Stimulated activated naive CD8-positive, alpha-beta T cell treated with anti-CD3 and anti-CD28 coated beads, Interleukin-15, Interleukin-2, amounts not matched to agents 100 ng/mL and 50 ng/mL, for 24 hours (primary cell): Measurements from ENCODE around the gene NPPA.

Experiments
- H3K27ac Mint-ChIP-seq: one replicate; pipeline ENCODE4 v1.8.0; 2021; ENCODE audit warnings: mild to moderate bottlenecking, mixed read lengths
- H3K27me3 Mint-ChIP-seq: one replicate; pipeline ENCODE4 v1.8.0; 2021; ENCODE audit warnings: mixed read lengths
- H3K36me3 Mint-ChIP-seq: one replicate; pipeline ENCODE4 v1.8.0; 2021; ENCODE audit warnings: low read depth, mixed read lengths
- H3K4me1 Mint-ChIP-seq: one replicate; pipeline ENCODE4 v1.8.0; 2021; ENCODE audit warnings: low read depth, mixed read lengths
- H3K4me3 Mint-ChIP-seq: one replicate; pipeline ENCODE4 v1.8.0; 2021; ENCODE audit warnings: mild to moderate bottlenecking, mixed read lengths
- H3K9me3 Mint-ChIP-seq: one replicate; pipeline ENCODE4 v1.8.0; 2021; ENCODE audit warnings: mixed read lengths

Gene NPPA

DNA sequence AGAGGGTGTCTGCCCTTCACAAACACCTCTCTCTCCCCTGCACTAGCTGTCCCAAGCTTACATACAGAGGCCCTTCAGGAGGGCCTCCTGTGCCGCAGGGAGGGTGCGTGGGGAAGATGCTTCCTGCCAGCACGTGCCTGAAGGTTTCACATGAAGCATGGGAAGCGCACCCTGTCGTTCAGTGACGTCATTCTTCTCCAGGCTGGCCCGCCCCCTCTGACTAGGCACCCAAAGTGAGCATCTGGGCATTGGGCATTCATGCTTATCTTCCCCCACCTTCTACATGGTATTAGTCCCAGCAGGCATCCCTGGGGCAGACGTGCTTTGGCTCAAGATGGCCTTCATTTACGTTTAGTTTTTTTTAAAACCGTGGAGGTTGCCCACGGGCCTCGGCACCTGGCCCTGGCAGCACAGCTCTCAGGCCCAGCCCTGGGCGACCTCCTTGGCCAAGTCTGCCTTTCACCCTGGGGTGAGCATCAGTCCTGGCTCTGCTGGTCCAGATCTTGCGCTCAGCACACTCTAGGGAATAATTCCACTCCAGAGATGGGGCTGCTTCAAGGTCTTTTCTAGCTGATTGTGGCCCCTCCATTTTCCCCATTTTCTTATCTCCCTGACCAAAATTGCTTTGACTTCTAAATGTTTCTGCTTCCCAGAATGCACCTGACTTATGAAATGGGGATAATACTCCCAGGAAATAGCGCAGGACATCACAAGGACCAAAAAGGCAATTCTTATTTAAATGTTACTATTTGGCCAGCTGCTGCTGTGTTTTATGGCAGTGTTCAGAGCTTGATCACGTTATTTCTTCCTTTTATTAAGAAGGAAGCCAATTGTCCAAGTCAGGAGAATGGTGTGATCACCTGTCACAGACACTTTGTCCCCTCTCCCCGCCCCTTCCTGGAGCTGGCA, 6.1 kb downstream of the NPPA start:
- Mint-ChIP-seq H3K27me3 (no peaks in the 10 kb centered on the region), H3K27ac (no peak overlapping the region), H3K4me1 (no peaks in the 10 kb centered on the region), H3K4me3 (no peak overlapping the region), H3K36me3 (peaks cover 39% of the 10 kb centered on the region), H3K9me3 (no peaks in the 10 kb centered on the region)

DNA sequence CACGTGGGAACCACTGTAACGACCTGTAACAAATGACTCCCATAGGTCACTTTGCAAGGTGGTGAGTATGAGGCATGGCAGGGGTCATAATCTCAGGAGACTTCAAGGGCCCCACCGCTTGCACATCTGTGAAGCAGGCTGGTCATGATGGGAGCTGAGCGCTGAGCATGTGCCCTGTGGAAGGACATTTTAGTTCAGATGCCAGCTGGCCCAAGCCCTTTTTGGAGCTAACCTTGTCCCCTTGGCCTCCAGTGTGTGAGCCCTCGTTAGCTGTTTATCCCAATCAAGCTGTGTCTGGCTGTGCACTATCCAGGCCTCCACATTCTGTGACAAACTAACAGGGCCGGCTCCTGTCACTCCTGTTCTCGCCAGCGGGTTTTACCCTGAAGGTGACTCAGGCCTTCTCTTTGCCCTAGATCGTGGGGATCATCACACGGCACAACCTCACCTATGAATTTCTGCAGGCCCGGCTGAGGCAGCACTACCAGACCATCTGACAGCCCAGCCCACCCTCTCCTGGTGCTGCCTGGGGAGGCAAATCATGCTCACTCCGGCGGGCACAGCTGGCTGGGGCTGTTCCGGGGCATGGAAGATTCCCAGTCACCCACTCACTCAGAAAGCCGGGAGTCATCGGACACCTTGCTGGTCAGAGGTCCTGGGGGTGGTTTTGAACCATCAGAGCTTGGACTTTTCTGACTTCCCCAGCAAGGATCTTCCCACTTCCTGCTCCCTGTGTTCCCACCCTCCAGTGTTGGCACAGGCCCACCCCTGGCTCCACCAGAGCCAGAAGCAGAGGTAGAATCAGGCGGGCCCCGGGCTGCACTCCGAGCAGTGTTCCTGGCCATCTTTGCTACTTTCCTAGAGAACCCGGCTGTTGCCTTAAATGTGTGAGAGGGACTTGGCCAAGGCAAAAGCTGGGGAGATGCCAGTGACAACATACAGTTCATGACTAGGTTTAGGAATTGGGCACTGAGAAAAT, 7.6 kb downstream of the NPPA start:
- Mint-ChIP-seq H3K27me3 (no peaks in the 10 kb centered on the region), H3K4me3 (no peak overlapping the region), H3K4me1 (no peaks in the 10 kb centered on the region), H3K27ac (no peak overlapping the region), H3K9me3 (no peaks in the 10 kb centered on the region), H3K36me3 (peaks cover 44% of the 10 kb centered on the region)

DNA sequence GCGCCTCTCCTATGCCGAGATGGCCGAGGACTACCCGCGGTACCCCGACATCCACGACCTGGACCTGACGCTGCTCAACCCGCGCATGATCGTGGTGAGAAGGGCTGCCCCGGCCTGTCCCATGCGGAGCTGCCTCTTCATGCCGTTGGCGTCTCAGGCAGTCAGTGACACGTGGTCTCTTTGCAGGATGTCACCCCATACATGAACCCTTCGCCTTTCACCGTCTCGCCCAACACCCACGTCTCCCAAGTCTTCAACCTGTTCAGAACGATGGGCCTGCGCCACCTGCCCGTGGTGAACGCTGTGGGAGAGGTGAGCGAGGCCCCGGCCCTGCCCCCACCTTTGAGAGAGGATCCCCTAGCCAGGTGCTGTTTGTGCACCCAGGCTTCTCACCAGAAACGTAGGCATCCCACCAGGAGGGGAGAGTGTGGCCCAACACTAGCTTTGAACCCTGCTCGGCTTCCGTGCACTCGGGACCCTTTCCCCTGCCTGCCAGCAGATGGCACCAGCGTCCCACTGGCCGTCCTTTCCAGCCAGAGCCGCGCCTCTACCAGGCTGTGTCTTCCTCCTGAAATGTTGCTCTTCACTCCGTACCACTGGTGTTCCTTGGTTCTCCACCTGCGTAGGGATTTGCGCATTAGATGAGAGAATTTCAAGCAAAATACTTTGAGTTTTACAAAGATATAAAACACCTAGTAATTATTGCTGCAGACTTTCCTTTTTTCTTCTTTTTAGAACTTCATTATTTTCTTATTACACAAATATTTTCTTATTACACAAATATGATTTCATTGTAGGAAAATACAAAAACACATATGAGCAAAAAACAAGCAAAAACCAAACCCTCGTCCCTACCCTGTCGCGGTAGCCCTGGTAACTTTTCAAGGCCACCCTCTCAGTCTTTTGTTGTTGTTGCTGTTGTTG, 9.0 kb downstream of the NPPA start:
- Mint-ChIP-seq H3K4me3 (no peak overlapping the region), H3K36me3 (peaks cover 39% of the 10 kb centered on the region)

DNA sequence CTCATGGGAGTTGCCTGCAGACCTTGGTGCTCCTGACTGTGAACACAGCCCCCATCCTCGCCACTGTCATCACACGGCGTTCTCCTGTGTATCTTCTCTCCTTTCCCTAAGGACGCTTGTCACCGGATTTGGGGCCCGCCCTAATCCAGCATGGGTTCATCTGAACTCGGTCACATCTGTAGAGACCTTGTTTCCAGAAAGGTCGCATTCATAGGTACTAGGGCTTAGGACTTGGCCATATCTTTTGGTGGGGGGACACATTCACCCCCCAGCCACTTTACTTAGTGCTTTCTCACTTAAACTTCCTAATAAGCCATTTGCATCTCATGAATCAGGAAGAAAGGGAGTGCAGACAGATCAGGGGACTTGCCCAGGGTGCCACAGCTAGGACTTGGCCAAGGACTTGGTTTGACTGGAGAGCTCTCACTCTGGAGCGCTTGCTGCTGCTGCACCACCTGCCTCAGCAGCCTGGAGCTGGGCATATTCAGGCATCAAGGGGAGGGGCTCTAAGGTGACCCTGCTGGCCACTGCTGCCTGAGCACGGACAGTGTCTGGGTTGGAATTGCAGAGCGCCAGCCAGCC, 9.7 kb downstream of the NPPA start:
- no peaks in the 10 kb centered on the region for H3K9me3 Mint-ChIP-seq
- peaks cover 44% of the 10 kb centered on the region for H3K36me3 Mint-ChIP-seq
- no peak overlapping the region for H3K27ac Mint-ChIP-seq
- no peak overlapping the region for H3K4me3 Mint-ChIP-seq
- no peaks in the 10 kb centered on the region for H3K4me1 Mint-ChIP-seq
- no peaks in the 10 kb centered on the region for H3K27me3 Mint-ChIP-seq

More for the DNA sequence above, 9.0 kb downstream of the NPPA start:
- no peaks in the 10 kb centered on the region for H3K9me3 Mint-ChIP-seq
- H3K4me1 Mint-ChIP-seq: no peaks in the 10 kb centered on the region
- no peak overlapping the region for H3K27ac Mint-ChIP-seq
- no peaks in the 10 kb centered on the region for H3K27me3 Mint-ChIP-seq

DNA sequence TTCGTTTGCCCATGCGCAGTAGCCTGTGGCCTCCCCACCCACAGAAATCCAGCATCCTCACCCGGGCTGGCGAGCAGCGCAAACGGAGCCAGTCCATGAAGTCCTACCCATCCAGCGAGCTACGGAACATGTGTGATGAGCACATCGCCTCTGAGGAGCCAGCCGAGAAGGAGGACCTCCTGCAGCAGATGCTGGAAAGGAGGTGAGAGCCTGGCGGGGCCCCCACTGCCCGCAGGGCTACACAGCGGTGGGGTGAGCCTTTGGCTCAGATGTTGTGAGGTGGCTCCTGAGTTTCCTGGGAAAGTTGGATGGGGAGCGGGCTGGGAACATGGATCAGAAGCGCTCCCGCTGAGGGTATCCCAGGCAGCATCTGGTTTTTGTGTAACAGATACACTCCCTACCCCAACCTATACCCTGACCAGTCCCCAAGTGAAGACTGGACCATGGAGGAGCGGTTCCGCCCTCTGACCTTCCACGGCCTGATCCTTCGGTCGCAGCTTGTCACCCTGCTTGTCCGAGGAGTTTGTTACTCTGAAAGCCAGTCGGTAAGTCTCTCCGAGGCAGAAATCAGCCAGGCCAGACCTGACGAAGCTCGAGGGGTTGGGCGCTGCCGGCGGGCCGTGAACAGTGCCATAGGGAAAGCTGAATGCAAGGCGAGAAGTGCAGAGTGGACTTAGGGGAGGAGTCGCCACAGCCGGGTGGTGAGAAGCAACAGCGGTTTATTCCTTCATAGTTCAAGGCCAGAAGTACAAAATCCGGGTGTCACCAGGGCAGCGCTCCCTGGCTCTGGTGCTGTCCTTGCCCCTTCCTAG, 10.4 kb downstream of the NPPA start:
- no peaks in the 10 kb centered on the region for H3K4me1 Mint-ChIP-seq
- H3K27me3 Mint-ChIP-seq: no peaks in the 10 kb centered on the region
- no peaks in the 10 kb centered on the region for H3K9me3 Mint-ChIP-seq
- H3K27ac Mint-ChIP-seq: no peak overlapping the region
- H3K36me3 Mint-ChIP-seq: peaks cover 41% of the 10 kb centered on the region
- no peak overlapping the region for H3K4me3 Mint-ChIP-seq

DNA sequence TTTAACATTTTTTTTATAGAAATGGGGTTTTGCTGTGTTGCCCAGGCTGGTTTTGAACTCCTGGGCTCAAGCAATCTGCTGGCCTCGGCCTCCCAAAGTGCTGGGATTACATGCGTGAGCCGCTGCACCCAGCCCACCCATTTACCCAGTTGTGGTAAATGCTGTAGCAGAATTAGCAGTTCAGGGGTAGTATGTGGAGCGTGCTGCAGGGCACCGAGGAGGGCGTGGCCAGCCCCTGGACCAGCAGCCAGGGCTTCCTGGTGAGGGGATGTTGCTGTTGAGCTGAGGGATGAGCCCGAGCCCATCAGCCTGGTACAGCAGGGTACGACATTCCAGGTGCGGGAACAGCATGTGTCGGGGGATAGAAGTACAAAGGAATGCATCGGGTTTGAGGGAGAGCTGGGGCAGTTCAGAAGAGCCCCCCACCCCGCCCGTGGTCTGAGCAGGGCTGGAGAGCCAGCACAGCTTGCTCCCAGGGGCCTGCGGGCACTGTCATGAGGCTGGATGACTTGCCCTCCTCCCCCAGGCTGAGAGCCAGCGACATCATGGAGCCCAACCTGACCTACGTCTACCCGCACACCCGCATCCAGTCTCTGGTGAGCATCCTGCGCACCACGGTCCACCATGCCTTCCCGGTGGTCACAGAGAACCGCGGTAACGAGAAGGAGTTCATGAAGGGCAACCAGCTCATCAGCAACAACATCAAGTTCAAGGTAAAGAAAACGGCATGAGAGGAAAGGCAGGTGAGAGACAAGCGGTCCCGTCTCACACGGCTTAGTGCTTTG, 11.9 kb downstream of the NPPA start:
- Mint-ChIP-seq H3K36me3 (peaks cover 30% of the 10 kb centered on the region), H3K9me3 (no peaks in the 10 kb centered on the region), H3K4me1 (no peaks in the 10 kb centered on the region), H3K27me3 (no peaks in the 10 kb centered on the region), H3K4me3 (no peak overlapping the region), H3K27ac (no peak overlapping the region)

DNA sequence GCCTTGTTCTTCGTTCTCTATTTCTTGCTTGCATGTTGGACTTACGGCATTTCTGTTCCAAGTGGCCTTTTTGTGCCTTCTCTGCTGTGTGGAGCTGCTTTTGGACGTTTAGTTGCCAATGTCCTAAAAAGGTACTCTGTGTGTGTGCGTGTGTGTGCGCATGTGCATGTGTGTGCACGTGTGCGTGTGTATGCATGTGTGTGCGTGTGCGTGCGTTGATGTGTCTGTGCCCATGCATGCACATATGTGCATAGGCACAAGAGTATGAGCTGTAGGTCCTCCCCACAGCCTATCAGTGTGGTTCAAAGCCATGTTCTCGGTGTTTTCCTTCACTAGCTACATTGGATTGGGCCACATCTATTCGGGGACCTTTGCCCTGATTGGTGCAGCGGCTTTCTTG, 13.7 kb downstream of the NPPA start:
- Mint-ChIP-seq H3K27ac (no peak overlapping the region), H3K36me3 (peaks cover 27% of the 10 kb centered on the region), H3K4me3 (no peak overlapping the region), H3K9me3 (no peaks in the 10 kb centered on the region), H3K4me1 (no peaks in the 10 kb centered on the region), H3K27me3 (no peaks in the 10 kb centered on the region)

DNA sequence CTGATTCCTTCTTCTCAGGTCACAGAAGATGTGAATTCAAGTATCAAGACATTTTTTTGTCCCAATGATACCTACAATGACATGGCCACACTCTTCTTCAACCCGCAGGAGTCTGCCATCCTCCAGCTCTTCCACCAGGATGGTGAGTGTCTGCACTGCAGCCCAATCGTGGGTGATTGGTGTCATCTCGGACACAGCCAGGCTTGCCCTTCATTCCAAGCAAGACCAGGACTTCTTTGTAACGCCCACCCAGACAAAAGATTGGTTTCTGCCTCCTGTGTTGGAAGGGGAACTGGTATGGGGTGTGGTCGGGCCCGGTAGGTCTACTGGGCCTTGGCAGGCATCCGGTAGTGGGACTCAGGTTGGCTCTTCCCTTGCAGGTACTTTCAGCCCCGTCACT, 14.1 kb downstream of the NPPA start:
- Mint-ChIP-seq H3K9me3 (no peaks in the 10 kb centered on the region), H3K4me3 (no peak overlapping the region), H3K36me3 (peaks cover 23% of the 10 kb centered on the region)

DNA sequence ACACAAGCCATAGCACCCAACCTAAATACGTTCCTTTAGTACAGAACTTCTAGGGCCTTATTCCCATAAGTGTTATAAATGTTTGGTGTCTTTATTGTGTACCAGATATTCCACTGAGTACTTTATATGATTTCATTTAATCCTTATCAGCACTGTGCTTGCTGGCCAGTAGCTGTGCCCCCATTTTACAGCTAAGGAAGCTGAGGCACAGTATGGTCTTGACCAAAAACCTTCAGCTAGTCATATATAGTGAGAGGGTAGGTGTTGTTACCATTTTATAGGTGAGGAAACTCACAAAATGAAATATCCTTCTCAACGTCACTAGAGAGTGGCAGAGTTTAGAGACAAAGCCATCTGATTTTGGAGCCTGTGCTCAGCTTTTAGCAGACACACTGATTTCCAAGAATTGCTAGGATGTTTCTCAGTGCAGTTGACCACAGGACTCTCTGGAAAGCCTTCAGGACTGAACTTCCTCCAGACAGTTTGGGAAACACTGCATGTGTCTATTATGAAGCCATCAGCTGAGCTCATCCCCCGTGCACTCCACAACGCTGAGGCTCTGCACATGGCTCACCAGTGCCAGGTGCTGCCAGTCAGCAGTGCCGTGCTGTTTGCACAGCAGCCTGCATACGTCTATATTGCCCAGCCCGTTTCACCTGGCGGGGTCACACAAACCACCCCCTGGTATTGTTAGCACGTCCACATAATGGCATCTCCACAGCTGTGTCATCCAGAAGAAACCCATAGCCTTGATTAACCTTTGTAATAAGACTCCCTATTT, 15.4 kb downstream of the NPPA start:
- no peaks in the 10 kb centered on the region for H3K9me3 Mint-ChIP-seq
- no peaks in the 10 kb centered on the region for H3K4me1 Mint-ChIP-seq
- H3K36me3 Mint-ChIP-seq: peaks cover 29% of the 10 kb centered on the region
- no peak overlapping the region for H3K27ac Mint-ChIP-seq
- H3K27me3 Mint-ChIP-seq: no peaks in the 10 kb centered on the region
- H3K4me3 Mint-ChIP-seq: no peak overlapping the region

More for the DNA sequence above, 14.1 kb downstream of the NPPA start:
- Mint-ChIP-seq H3K4me1 (no peaks in the 10 kb centered on the region), H3K27ac (no peak overlapping the region), H3K27me3 (no peaks in the 10 kb centered on the region)

DNA sequence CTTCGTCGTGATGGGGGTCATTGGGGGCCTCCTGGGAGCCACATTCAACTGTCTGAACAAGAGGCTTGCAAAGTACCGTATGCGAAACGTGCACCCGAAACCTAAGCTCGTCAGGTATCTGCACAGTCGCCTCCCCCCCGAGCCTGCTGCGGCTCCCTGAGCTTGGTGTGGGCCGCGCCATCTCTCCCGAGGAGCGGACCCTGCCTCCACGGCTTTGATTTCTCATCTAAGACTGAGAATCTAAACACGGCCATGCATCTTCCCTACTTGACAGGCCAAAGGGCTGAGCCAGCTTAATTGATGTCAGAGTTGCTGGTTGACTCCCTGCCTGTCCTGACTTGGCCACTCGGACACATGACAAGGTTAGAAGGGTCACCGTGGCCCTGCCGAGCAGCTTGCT, 19.1 kb downstream of the NPPA start:
- H3K27ac Mint-ChIP-seq: no peak overlapping the region
- peaks cover 28% of the 10 kb centered on the region for H3K36me3 Mint-ChIP-seq
- H3K4me1 Mint-ChIP-seq: no peaks in the 10 kb centered on the region
- H3K9me3 Mint-ChIP-seq: no peaks in the 10 kb centered on the region
- H3K4me3 Mint-ChIP-seq: no peak overlapping the region
- no peaks in the 10 kb centered on the region for H3K27me3 Mint-ChIP-seq

DNA sequence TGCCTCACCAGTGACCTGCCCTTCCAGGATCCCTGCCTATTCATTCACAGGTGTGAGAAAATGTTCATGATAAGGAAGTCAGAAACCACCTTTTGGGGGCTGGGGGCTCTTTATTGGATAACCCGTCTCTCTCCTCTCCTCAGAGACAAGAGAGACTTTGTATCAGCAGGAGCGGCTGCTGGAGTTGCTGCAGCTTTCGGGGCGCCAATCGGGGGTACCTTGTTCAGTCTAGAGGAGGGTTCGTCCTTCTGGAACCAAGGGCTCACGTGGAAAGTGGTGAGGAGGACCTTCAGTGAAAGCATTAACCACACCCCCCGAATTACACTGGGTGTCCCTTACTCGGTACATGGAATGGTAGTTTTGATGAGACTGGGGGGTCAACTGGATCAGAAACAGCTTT, 20.6 kb downstream of the NPPA start:
- H3K27me3 Mint-ChIP-seq: no peaks in the 10 kb centered on the region
- H3K4me3 Mint-ChIP-seq: no peak overlapping the region
- H3K9me3 Mint-ChIP-seq: no peaks in the 10 kb centered on the region
- H3K27ac Mint-ChIP-seq: no peak overlapping the region
- no peaks in the 10 kb centered on the region for H3K4me1 Mint-ChIP-seq
- H3K36me3 Mint-ChIP-seq: peaks cover 25% of the 10 kb centered on the region

DNA sequence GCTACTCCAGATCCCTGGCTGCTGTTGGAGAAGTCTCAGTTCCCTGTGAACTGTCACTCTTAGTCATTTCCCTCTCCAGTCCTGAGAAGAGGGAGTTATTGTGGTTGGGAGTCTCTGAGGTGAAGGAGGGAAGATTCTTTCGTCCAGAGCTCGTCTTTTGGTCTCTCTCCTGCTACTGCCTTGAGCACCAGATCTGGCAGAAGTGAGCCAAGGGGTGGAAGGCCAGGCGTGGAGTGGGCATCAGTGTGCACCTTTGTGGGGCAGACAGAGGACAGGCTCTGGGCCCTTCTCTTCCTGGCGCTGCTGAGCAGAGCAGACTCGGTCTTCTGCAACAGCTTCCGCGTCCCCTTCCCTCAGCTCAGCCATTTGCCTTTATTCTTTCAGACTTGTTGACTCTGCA, 22.5 kb downstream of the NPPA start:
- no peaks in the 10 kb centered on the region for H3K27me3 Mint-ChIP-seq
- H3K36me3 Mint-ChIP-seq: peaks cover 30% of the 10 kb centered on the region
- no peaks in the 10 kb centered on the region for H3K4me1 Mint-ChIP-seq
- no peak overlapping the region for H3K4me3 Mint-ChIP-seq
- no peaks in the 10 kb centered on the region for H3K9me3 Mint-ChIP-seq
- no peak overlapping the region for H3K27ac Mint-ChIP-seq
